ENCODE measurements around the gene NPEPL1. TPM values are rescaled to one million over a fixed set of nuclear protein-coding genes. Genes with fewer than 3 reads are reported as not detected.
A peak's percentile ranks its signal among the peaks of the same experiment; 100 is the strongest.

Gene NPEPL1
- total RNA-seq, 2 donors from 2014 or later: 28.5 to 31.4 TPM

- no peak for DNase-seq (ENCODE audit: low spot score)
- intact Hi-C loops (cut with DNase I): loop anchor here in 1 of 2 donors (10.0 kb wide), 1 partner anchor 462 kb away; no protein-coding TSS in a partner anchor
These were observed 3.9 kb downstream of the NPEPL1 start for GRCh38 chr20:58696411-58696961.

GRCh38 chr20:58697201-58697866, 4.7 kb downstream of the NPEPL1 start:
- intact Hi-C loops (cut with DNase I): loop anchor here in 1 of 2 donors (10.0 kb wide), 1 partner anchor 463 kb away; no protein-coding TSS in a partner anchor

GRCh38 chr20:58697867-58698703, 5.5 kb downstream of the NPEPL1 start:
- intact Hi-C loops (cut with DNase I): loop anchor here in 1 of 2 donors (10.0 kb wide), 1 partner anchor 463 kb away; no protein-coding TSS in a partner anchor
- no peak for DNase-seq (ENCODE audit: low spot score)

More at GRCh38 chr20:58697201-58697866, 4.7 kb downstream of the NPEPL1 start:
- DNase-seq (ENCODE audit: low spot score): no peak

- intact Hi-C loops (cut with DNase I): loop anchor here in 1 of 2 donors (10.0 kb wide), 1 partner anchor 464 kb away; no protein-coding TSS in a partner anchor
- DNase-seq (ENCODE audit: low spot score): no peak
These were observed 6.4 kb downstream of the NPEPL1 start for GRCh38 chr20:58698741-58699622.

- no peak for DNase-seq (ENCODE audit: low spot score)
- intact Hi-C loops (cut with DNase I): loop anchor here in 1 of 2 donors (10.0 kb wide), 1 partner anchor 465 kb away; no protein-coding TSS in a partner anchor
These were observed 7.1 kb downstream of the NPEPL1 start for GRCh38 chr20:58699623-58700107.

- intact Hi-C loops (cut with DNase I): no loop called here
- peak; percentile 77 for DNase-seq (ENCODE audit: low spot score)
These were observed 7.7 kb downstream of the NPEPL1 start for GRCh38 chr20:58700121-58700821.

GRCh38 chr20:58700823-58701222, 8.2 kb downstream of the NPEPL1 start:
- intact Hi-C loops (cut with DNase I): no loop called here
- peak; percentile 79 for DNase-seq (ENCODE audit: low spot score)

- no peak for DNase-seq (ENCODE audit: low spot score)
- intact Hi-C loops (cut with DNase I): no loop called here
These were observed 9.0 kb downstream of the NPEPL1 start for GRCh38 chr20:58701431-58702160.

- intact Hi-C loops (cut with DNase I): no loop called here
- no peak for DNase-seq (ENCODE audit: low spot score)
These were observed 9.5 kb downstream of the NPEPL1 start for GRCh38 chr20:58702161-58702510.

GRCh38 chr20:58702859-58703648, 10.5 kb downstream of the NPEPL1 start:
- DNase-seq (ENCODE audit: low spot score): no peak
- intact Hi-C loops (cut with DNase I): no loop called here

GRCh38 chr20:58703765-58704371, 11.3 kb downstream of the NPEPL1 start:
- DNase-seq (ENCODE audit: low spot score): peak; percentile 34
- intact Hi-C loops (cut with DNase I): no loop called here

GRCh38 chr20:58705208-58705926, 12.8 kb downstream of the NPEPL1 start:
- intact Hi-C loops (cut with DNase I): no loop called here
- peak; percentile 68 for DNase-seq (ENCODE audit: low spot score)

- intact Hi-C loops (cut with DNase I): no loop called here
- DNase-seq (ENCODE audit: low spot score): peak; percentile 72
These were observed 13.7 kb downstream of the NPEPL1 start for GRCh38 chr20:58706150-58706892.

GRCh38 chr20:58706975-58707681, 14.5 kb downstream of the NPEPL1 start:
- DNase-seq (ENCODE audit: low spot score): peak; percentile 62
- intact Hi-C loops (cut with DNase I): no loop called here

- DNase-seq (ENCODE audit: low spot score): peak; percentile 19
- intact Hi-C loops (cut with DNase I): no loop called here
These were observed 15.2 kb downstream of the NPEPL1 start for GRCh38 chr20:58707770-58708169.
